Measurements from ENCODE around the gene PRSS57. TPM values are rescaled to one million over a fixed set of nuclear protein-coding genes. Genes with fewer than 3 reads are reported as not detected.

PRSS57 gene
- total RNA-seq, 1 experiment from 2014 or later, result not detected

GRCh38 chr19:638906-639252, 56.4 kb downstream of the PRSS57 start:
- no peak for DNase-seq (ENCODE audit: low read depth)

Other genes with a start within 250 kb of the PRSS57 start
- gene SHC2, start 234.4 kb downstream of the PRSS57 start, total RNA-seq (2014; rRNA removed; shearing (Covaris generic)), result 0.05 TPM in 1 of 2 replicates, not detected in the other
- not detected in 2 replicates for gene MADCAM1, start 199.0 kb downstream of the PRSS57 start, total RNA-seq (2014; rRNA removed; shearing (Covaris generic))
- gene TPGS1, start 188.0 kb downstream of the PRSS57 start, total RNA-seq (2014; rRNA removed; shearing (Covaris generic)), result 43.6 and 43.9 TPM in 2 replicates
- 50.6 and 57.4 TPM in 2 replicates for gene CDC34, start 163.7 kb downstream of the PRSS57 start, total RNA-seq (2014; rRNA removed; shearing (Covaris generic))
- 0.84 and 1.6 TPM in 2 replicates for gene GZMM, start 151.4 kb downstream of the PRSS57 start, total RNA-seq (2014; rRNA removed; shearing (Covaris generic))
- 961 and 1,106 TPM in 2 replicates for gene BSG, start 122.9 kb downstream of the PRSS57 start, total RNA-seq (2014; rRNA removed; shearing (Covaris generic))
- 0.42 and 1.4 TPM in 2 replicates for gene HCN2, start 105.6 kb downstream of the PRSS57 start, total RNA-seq (2014; rRNA removed; shearing (Covaris generic))
- gene POLRMT, start 61.9 kb downstream of the PRSS57 start, total RNA-seq (2014; rRNA removed; shearing (Covaris generic)), result 16.4 and 25.5 TPM in 2 replicates
- gene FGF22, start 55.6 kb downstream of the PRSS57 start, total RNA-seq (2014; rRNA removed; shearing (Covaris generic)), result not detected in 2 replicates
- gene RNF126, start 32.2 kb downstream of the PRSS57 start, total RNA-seq (2014; rRNA removed; shearing (Covaris generic)), result 33.6 and 53.8 TPM in 2 replicates
- gene FSTL3, start 19.1 kb downstream of the PRSS57 start, total RNA-seq (2014; rRNA removed; shearing (Covaris generic)), result 29.7 and 59.0 TPM in 2 replicates
- 0.07 and 1.4 TPM in 2 replicates for gene PALM, start 13.5 kb upstream of the PRSS57 start, total RNA-seq (2014; rRNA removed; shearing (Covaris generic))
- gene MISP, start 55.7 kb upstream of the PRSS57 start, total RNA-seq (2014; rRNA removed; shearing (Covaris generic)), result 0.37 and 0.79 TPM in 2 replicates
- 184 and 196 TPM in 2 replicates for gene PTBP1, start 102.0 kb upstream of the PRSS57 start, total RNA-seq (2014; rRNA removed; shearing (Covaris generic))
- 2.3 and 3.8 TPM in 2 replicates for gene PLPPR3, start 126.5 kb upstream of the PRSS57 start, total RNA-seq (2014; rRNA removed; shearing (Covaris generic))
- not detected in 2 replicates for gene AZU1, start 132.4 kb upstream of the PRSS57 start, total RNA-seq (2014; rRNA removed; shearing (Covaris generic))
- not detected in 2 replicates for gene PRTN3, start 145.5 kb upstream of the PRSS57 start, total RNA-seq (2014; rRNA removed; shearing (Covaris generic))
- gene ELANE, start 156.9 kb upstream of the PRSS57 start, total RNA-seq (2014; rRNA removed; shearing (Covaris generic)), result not detected in 2 replicates
- 0.52 and 0.89 TPM in 2 replicates for gene CFD, start 164.2 kb upstream of the PRSS57 start, total RNA-seq (2014; rRNA removed; shearing (Covaris generic))
- gene MED16, start 197.7 kb upstream of the PRSS57 start, total RNA-seq (2014; rRNA removed; shearing (Covaris generic)), result 22.7 and 32.8 TPM in 2 replicates
- gene RNU6-9, start 198.0 kb upstream of the PRSS57 start, total RNA-seq (2014; rRNA removed; shearing (Covaris generic)), result not detected in 2 replicates
- 30.4 and 37.0 TPM in 2 replicates for gene R3HDM4, start 217.8 kb upstream of the PRSS57 start, total RNA-seq (2014; rRNA removed; shearing (Covaris generic))
- not detected in 2 replicates for gene KISS1R, start 221.9 kb upstream of the PRSS57 start, total RNA-seq (2014; rRNA removed; shearing (Covaris generic))
- gene ARID3A, start 230.6 kb upstream of the PRSS57 start, total RNA-seq (2014; rRNA removed; shearing (Covaris generic)), result 0.71 and 3.7 TPM in 2 replicates